HT-29 (cell line): ENCODE results near the gene ADGB. TPM values are rescaled to one million over a fixed set of nuclear protein-coding genes. Genes with fewer than 3 reads are reported as not detected.
"Not testable (repeated sequence)": the region's sequence is repeated elsewhere in the genome, so short reads cannot be mapped to it uniquely, and the experiment has no call there.

Experiments
- DNase-seq: peaks from one replicate; pipeline ENCODE4 v3.0.0-alpha.2; 2015; ENCODE audit warnings: low spot score
- total RNA-seq: library from RNA; depleted of rRNA; stranded (reverse); fragments of >200 nt; shearing (Covaris generic); gene quantifications from 2 replicates; pipeline ENCODE4 v1.2.3, GENCODE V29; 2014

The ADGB gene
- total RNA-seq, 1 experiment from 2014 or later, result not detected

GRCh38 chr6:146767632-146768031, 168.9 kb downstream of the ADGB start:
- no peak for DNase-seq

DNA sequence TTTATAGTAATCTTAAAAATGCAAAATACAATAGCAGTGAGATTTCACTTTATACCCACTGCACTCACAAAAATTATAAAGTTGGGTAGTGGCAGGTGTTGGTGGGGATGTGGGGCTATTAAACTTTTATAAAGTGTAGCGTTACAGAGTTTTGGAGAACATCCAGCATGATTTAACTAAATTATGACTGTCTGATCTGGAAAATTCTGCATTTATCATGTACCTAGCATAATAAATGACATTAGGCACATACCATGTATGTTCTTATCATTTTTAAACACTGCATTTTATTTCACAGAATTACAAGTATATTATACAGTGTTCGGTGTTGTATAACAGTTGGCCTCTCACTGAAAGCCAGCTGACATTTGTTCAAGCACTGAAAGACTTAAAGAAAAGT, 169.9 kb downstream of the ADGB start:
- no peak for DNase-seq

DNA sequence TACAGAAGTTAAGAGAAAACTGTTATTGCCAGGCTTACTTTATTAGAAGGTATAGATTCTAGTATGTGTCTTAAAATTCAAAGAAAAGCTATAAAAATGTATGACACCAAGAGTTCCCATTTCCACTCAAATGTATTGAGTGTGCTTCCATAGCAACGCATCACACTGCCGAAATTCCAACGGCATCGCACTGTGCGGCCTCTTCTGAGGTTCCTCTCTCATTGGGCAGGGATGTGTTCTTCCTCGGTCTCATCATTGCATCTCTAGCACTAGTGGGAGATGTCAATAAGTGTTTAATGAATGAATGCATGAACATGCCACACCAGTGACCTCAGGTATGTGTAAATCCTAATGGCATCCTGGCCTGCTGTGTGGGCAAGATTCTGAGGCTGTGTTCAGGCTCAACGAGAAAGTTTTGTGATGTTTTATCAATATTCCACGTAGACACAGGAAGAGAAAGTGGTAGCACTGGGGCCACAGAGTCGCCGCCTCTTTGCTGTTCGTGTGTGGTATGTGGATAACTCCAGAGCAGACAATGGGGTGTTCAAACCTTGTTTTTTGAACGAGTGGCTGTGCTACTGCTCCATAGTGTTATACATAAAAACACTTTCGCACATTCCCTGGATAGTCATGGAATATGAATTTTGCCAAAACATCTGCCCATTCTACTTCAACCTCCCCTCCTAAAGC, 171.6 kb downstream of the ADGB start:
- DNase-seq, result no peak

GRCh38 chr6:146770965-146771735, 172.4 kb downstream of the ADGB start:
- peak; percentile 12 for DNase-seq

DNA sequence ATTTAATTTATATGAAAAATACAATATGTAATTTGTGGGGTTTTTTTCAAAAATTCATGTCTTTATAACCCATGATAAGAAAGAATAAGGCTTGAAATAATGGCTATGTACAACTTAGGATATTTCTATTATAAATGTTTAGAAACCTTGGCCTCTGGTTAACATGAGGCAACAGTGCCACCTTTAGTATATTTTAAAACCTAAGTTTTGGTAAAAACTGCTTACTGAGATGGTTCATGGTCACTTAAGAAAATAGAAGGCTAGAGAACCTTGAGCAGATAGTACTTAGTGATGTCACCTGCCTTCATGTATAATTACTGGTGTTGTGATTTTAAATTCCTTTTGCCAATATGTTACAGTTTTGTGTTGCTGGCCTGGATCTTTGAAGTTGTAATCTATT, 176.4 kb downstream of the ADGB start:
- peak; percentile 23 for DNase-seq

- DNase-seq, result no peak
Observed at GRCh38 chr6:146781836-146782235, 183.1 kb downstream of the ADGB start.

DNA sequence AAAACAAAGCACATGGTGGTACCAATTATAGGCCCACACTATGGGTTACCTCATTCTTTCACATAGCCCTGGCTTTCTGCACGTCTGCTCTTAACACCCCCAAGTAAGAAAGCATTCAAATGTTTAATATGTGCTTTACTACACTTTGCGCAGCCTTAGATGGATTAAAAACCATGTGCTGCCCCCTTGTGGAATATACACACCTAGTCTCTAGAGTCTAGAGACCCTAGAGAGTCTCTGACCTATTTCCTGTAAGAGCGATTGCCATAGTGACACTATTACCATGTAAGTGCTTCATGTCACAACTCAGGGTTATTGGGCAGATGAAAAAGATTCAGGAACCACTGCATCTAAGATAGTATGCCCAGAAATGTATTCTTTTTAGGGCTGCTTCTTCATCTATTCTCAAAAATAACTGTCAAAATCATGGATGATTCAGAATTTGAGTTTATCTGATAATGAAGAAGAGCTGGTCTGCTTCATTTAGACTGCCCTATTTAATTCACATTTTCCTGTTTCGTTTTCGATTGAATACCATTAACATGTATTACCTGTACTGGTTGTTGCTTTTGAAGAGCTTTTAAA, 186.3 kb downstream of the ADGB start:
- DNase-seq, result peak; percentile 69

DNA sequence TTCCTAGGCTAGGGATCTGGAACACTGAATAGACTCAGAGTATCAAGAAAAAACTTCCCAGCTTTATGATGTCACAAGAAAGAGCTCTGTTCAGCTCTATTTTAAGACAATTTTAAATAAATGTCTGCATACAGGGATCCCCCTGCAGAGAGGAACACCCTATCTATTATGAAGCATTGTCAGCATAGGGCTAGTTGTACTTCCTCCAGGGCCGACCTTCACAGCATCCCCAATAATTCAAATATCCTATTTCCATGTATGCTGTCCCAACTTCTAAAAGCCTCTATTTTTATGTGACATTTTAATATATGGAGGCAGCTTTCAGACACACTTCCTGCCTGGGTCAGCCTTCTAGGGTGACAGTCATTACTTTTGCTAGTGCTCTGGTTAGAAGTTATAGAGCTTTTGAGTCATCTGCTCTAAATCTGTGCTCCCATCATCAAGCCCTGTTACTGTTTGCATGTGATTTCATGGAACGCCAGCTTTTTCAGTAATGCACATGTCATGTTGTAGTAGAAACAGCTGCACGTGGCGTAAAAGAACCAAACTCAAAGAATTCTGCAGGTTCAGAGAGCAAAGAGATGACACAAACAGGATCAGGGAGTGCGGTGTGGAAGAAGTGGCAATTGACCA, 189.2 kb downstream of the ADGB start:
- no peak for DNase-seq

DNA sequence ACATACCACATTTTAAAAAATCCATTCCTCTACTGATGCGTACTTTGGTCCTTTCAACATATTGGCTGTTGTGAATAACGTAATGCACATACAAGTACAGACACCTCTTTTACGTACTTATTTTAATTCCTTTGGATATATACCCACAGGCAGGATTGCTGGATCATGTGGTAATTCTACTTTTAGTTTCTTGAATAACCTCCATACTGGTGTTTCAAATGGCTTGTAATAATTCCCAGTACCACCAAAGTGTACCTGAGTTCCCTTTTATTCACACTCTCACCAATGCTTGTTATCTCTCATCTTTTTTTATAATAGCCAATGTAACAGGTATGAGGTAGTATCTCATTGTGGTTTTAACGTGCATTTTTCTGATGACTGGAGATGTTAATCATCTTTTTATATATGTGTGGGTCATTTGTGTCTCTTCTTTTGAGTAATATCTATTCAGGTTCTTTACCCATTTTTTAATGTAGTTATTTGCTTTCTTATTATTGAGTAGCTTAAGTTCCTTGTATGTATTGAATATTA, 191.9 kb downstream of the ADGB start:
- no peak for DNase-seq

DNA sequence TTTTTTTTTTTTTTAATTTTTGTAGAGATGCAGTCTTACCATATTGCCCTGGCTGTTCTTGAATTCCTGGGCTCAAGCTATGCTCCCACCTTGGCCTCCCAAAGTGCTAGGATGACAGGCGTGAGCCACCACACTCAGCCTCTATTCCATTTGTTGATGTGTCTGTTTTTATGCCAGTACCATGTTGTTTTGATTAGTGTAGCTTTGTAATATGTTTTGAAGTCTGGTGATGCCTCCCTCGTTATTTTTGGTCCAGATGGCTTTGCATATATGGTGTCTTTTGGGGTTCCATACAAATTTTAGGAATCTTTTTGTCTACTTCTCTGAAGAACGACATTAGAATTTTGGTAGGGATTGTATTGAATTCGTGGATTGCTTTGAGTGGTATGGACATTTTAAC, 193.2 kb downstream of the ADGB start:
- DNase-seq, result no peak

- not testable (repeated sequence) for DNase-seq
Observed at GRCh38 chr6:146793218-146793617, 194.4 kb downstream of the ADGB start.

- DNase-seq, result no peak
Observed at GRCh38 chr6:146795479-146796133, 196.8 kb downstream of the ADGB start.

GRCh38 chr6:146803167-146803566, 204.4 kb downstream of the ADGB start:
- not testable (repeated sequence) for DNase-seq

DNA sequence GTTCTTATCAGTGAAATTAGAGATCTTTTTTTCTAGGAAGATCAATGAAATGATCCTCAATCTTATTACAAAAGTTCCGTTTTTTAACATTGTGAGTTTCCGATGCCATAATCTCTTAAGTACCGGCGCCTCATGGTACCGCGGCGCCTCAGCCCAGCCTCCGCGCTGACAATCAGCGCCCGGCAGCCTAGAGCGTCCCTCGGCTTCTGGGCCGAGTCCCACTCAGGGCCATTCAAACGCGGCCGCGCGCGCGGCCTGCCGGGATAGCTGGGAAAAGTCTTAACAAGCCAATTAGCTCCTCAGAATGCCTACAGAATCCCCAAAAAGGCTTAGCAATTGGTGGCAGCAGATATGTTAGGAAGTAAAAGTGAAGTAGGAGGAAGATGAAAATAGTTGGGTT, 204.8 kb downstream of the ADGB start:
- no peak for DNase-seq

GRCh38 chr6:146805546-146806325, 207.0 kb downstream of the ADGB start:
- no peak for DNase-seq

GRCh38 chr6:146809014-146809413, 210.2 kb downstream of the ADGB start:
- not testable (repeated sequence) for DNase-seq

GRCh38 chr6:146812811-146813321, 214.1 kb downstream of the ADGB start:
- DNase-seq, result not testable (repeated sequence)

GRCh38 chr6:146813554-146813953, 214.8 kb downstream of the ADGB start:
- DNase-seq, result no peak

GRCh38 chr6:146814148-146814750, 215.5 kb downstream of the ADGB start:
- DNase-seq, result no peak
